Astrocyte of the cerebellum (primary cell): ENCODE measurements around the gene TSPEAR.
"Not testable (repeated sequence)": the region's sequence is repeated elsewhere in the genome, so short reads cannot be mapped to it uniquely, and the experiment has no call there.

Source experiments
- DNase-seq: peaks from one replicate; pipeline ENCODE4 v3.0.0-alpha.2; 2011; ENCODE audit warnings: low read depth
- H3K4me3 ChIP-seq: 2 replicates; pipeline ENCODE4 v1.5.1; 2011; ENCODE audit warnings: mild to moderate bottlenecking, low read depth, low read length, moderate library complexity
- CTCF ChIP-seq: IDR thresholded peaks from 2 replicates; pipeline ENCODE4 v1.5.1; 2012; ENCODE audit warnings: low read length, low read depth, moderate library complexity, mild to moderate bottlenecking; ENCODE audit errors: missing control alignments
- in situ Hi-C: cut with HindIII; loops from 2 replicates; pipeline ENCODE4 v1.10.0; 2017; ENCODE audit warnings: low sequenced_read_pairs

Gene TSPEAR

GRCh38 chr21:44552136-44552535, 159.2 kb downstream of the TSPEAR start:
- no peak for DNase-seq
- H3K4me3 ChIP-seq, result no peak overlapping the region
- TF ChIP-seq CTCF, result no peak
- in situ Hi-C loops, result no loop called here

- in situ Hi-C loops, result no loop called here
Measured at GRCh38 chr21:44551340-44551961, 159.9 kb downstream of the TSPEAR start, which contains the start of gene KRTAP10-2. Gene KRTAP10-2 (minus strand): TSS chr21:44551505. CDS start chr21:44551458, 47 bp downstream.

GRCh38 chr21:44550807-44551206, 160.6 kb downstream of the TSPEAR start:
- H3K4me3 ChIP-seq, result no peak overlapping the region
- DNase-seq, result no peak
- in situ Hi-C loops, result no loop called here
- TF ChIP-seq CTCF, result no peak

More at GRCh38 chr21:44551340-44551961, 159.9 kb downstream of the TSPEAR start, which contains the start of gene KRTAP10-2:
- no peak within 1 kb of the TSS for H3K4me3 ChIP-seq
- no peak for TF ChIP-seq CTCF
- DNase-seq, result no peak

- in situ Hi-C loops, DNase-seq, H3K4me3 ChIP-seq: not testable (repeated sequence)
Measured at GRCh38 chr21:44550285-44550684, 161.1 kb downstream of the TSPEAR start.

GRCh38 chr21:44549525-44550211, 161.7 kb downstream of the TSPEAR start:
- in situ Hi-C loops, result no loop called here
- no peak for DNase-seq

GRCh38 chr21:44548922-44549321, 162.4 kb downstream of the TSPEAR start:
- no peak for TF ChIP-seq CTCF
- H3K4me3 ChIP-seq, result no peak overlapping the region
- in situ Hi-C loops, result no loop called here
- no peak for DNase-seq

More at GRCh38 chr21:44549525-44550211, 161.7 kb downstream of the TSPEAR start:
- no peak overlapping the region for H3K4me3 ChIP-seq
- no peak for TF ChIP-seq CTCF

GRCh38 chr21:44548381-44548780, 163.0 kb downstream of the TSPEAR start:
- H3K4me3 ChIP-seq, result no peak overlapping the region
- no peak for DNase-seq
- no peak for TF ChIP-seq CTCF
- in situ Hi-C loops, result no loop called here
